Kidney capillary endothelial cell (primary cell): ENCODE measurements around the gene TPGS1.

ENCODE experiments used
- DNase-seq: peaks from one replicate; pipeline ENCODE4 v3.0.0-alpha.2; 2018; ENCODE audit warnings: low spot score

The TPGS1 gene

DNA sequence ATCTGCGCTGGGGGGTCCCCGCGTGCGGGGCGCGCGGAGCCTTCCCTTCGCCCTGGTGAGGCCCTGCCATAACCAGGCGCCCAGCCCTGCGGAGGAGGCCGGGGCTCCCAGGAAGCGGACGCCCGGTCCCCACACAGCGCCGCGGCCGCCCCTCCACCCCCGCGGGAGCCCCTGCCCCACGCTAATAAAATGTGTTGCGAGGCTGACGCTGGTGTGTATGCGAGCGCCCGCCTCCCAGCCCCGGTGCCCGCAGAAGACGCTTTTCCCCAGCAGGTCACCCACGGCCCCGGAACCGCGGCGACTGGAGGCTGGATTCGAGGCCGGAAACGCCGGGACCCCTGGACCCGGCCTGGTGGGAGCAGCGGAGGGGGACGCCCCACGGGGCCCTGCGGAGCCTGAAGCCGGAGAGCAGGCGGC is 12.2 kb downstream of the TPGS1 start:
- no peak for DNase-seq

DNA sequence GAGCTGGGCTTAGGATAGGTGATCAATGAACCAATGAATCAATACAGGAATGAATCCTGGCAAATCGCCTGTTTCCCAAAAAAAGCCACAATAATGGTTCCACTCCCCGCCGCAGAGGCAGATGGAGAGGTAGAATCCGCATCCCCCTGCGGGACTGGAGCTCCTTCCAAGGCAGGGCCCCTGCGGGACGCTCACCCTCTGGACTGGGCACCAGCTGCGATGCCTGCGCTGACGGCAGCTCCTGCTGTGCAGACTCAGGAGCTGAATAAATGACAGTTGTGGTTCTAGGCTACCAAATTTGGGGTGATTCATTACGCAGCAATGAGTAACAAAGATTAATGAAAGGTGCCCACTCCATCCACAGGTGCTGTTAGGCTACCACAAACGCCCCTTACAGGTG is 15.4 kb downstream of the TPGS1 start:
- DNase-seq = no peak

GRCh38 chr19:524062-524674 is 16.9 kb downstream of the TPGS1 start:
- DNase-seq = no peak

DNA sequence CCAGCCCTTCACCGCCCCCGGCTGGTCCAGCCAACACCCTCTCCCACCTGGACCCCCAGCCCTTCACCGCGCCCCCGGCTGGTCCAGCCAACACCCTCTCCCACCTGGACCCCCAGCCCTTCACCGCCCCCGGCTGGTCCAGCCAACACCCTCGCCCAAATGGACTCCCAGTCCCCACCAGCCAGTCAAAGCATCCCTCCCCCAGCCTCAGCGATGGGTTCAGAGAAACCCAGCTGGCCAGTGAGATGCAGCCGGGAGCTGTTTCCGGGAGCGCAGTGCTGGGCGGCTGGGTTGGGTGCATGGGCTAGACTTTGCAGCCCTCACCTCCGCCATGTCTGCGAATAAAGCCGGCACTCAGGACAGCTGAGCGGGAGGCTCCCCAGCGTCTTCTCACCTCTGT is 17.7 kb downstream of the TPGS1 start:
- DNase-seq = no peak

GRCh38 chr19:525857-526419 is 18.6 kb downstream of the TPGS1 start:
- no peak for DNase-seq

GRCh38 chr19:530134-531008 is 23.1 kb downstream of the TPGS1 start:
- peak; percentile 10 for DNase-seq

DNA sequence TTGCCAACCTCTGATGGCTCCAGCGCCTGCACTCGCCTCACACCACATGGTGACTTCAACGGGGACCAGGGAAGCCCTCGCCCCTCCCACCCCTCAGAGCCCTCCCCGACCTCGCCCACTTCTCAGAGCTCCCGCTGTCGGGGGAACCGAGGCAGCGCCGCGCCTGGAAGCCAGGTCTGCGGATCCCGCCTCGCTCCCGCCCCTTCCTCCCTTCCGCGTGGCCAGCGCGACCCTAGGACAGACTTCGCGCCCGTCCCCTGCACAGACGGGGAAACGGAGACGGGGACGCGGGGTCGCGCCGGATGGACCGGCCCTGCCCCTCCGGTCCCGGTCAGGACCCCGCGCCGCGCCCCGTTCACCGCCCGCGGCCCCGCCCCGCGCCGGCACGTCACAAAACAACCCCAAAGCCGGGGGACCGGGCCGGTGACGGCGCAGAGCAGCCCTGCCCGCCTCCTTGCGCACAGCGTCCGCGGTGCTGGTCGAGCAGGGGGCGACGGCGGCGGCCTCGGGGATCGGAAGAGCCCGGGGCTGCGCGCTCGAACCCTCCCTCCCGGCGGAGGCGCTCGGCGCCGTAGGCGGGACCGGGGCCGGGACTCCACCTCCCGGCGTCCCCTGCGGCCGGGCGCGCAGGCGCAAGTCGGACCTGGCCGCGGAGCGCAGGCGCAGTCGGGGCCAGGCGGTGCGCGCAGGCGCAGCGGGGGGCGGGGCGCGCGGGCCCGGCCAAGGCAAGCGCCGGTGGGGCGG is 23.9 kb downstream of the TPGS1 start:
- DNase-seq = peak; percentile 84

DNA sequence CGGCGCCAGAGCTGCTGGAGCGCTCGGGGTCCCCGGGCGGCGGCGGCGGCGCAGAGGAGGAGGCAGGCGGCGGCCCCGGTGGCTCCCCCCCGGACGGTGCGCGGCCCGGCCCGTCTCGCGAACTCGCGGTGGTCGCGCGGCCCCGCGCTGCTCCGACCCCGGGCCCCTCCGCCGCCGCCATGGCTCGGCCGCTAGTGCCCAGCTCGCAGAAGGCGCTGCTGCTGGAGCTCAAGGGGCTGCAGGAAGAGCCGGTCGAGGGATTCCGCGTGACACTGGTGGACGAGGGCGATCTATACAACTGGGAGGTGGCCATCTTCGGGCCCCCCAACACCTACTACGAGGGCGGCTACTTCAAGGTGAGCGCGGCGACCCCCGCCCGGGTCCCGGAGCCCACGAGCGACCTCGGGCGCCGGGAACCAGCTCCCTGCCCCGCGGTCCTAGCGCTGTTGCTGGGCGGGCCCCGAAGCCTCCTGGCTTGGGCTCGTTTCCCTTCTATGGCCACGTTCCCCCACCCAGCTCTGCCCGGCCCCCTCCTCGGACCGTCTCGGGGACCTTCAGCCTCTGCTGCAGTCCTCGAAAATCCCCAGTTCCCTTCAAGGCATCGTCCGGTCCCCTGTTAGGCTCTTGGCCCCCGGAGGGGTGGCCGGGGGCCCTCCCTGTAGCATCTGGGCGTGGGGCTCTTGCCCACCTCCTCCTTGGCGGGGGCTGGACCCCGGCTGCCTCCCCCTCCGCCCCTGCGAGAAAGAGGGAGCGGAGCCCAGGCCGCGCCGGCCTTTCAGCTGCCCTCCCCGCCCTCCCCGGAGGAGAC is 24.7 kb downstream of the TPGS1 start, which contains the start of gene CDC34:
CDC34 (plus strand) TSS at position 8 of the 808 bp plus-strand sequence; CDS start at position 180, 172 bp downstream.
- DNase-seq = no peak

DNA sequence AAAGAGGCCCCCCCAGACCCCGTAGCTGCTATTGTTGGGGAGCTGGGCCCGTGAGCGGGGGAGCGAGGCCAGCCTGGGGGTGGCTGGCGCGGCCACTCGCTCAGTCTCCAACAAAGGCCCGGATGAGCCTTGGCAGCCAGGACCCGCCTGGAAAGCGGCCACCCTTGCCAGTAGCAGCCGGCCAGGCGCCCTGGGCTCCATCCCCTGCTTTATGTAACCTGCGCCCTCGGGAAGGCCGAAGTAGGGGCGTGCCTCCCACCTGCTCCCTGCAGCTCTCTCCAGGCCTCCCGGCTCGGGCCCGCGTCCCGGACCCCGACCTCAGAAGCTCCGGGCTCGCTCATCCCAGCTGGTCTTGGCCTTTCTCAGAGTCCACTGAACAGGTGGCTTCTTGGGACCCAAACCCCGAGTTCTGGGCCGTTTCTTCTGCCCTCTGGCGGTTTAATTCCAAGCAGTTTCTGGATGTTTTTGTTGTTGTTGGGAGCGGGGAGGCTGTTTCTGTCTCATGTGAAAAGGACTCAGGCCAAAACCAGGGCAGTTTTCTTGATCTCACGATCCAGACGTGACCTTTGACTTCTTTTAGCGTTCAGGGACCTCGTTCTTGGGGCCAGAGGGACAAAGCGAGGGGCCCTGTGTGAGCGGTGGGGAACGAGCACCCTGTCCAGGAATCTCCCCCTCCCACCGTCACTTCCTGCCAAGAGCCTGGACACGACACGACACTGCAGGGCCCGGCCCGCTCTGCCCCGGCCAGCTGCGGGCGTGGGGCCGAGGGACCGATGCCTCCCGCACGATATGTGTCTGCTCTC is 25.5 kb downstream of the TPGS1 start:
- DNase-seq = peak; percentile 39

- DNase-seq = no peak
Observed at GRCh38 chr19:533364-534058, 26.2 kb downstream of the TPGS1 start.

GRCh38 chr19:534088-534487 is 26.8 kb downstream of the TPGS1 start:
- DNase-seq = no peak

GRCh38 chr19:535017-535835 is 27.9 kb downstream of the TPGS1 start:
- DNase-seq = no peak

DNA sequence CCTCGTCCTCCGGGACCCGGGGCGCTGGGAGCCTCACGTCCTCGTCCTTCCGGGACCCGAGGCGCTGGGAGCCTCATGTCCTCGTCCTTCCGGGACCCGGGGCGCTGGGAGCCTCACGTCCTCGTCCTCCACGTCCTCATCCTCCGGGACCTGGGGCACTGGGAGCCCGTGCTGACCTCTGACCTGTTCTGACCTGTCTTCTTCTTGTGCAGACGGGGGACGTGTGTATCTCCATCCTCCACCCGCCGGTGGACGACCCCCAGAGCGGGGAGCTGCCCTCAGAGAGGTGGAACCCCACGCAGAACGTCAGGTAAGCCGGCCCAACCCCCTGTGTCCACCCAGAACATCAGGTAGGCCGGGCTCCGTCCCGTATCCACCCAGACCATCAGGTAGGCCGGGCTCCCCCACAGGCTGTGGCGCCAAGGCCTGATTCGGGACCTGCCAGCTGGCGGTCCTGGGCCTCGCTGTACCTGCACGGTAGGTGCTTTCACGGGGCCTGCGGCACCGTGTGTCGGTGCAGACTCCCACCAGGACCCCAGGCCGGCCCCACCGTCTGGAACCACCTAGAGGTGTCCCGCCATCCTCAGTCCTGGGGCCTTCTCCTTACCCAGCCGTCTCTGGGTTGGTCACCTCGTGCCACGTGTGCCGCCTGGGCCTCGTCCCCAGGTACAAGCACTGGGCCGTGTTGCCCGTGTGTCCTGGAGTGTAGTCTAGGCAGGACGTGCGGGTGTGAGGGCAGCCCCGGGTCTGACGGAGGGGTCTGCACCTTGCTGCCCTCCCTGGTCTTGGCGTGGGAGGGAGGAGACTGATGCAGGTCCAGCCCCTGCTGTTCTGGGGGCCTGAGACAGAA is 29.0 kb downstream of the TPGS1 start:
- DNase-seq = no peak

DNA sequence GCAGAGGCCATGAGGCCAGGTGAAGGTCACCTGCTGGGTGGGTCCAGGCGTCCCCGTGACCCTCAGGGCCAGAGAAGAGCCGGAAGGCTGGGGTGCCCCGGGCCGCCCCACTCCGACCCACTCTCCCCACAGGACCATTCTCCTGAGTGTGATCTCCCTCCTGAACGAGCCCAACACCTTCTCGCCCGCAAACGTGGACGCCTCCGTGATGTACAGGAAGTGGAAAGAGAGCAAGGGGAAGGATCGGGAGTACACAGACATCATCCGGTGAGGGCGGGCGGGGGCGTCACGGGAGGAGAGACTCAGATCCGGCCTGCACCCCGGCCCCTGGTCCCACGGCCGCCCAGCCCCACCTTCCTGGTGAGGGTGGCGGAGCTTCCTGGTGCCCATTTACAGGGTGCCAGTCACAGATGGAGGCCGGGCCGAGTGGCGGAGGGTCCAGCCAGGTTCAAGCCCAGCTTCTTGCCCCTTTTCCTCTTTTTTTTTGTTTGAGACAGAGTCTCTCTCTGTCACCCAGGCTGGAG is 29.6 kb downstream of the TPGS1 start:
- DNase-seq = no peak

GRCh38 chr19:538641-539428 is 31.5 kb downstream of the TPGS1 start:
- no peak for DNase-seq

- no peak for DNase-seq
Observed at GRCh38 chr19:539429-540030, 32.2 kb downstream of the TPGS1 start.
